GM21528 (cell line): ENCODE measurements around the gene KRT12.
"Not testable (repeated sequence)": the region's sequence is repeated elsewhere in the genome, so short reads cannot be mapped to it uniquely, and the experiment has no call there.

Experiments
- ATAC-seq: cut with Tn5 transposase; IDR thresholded peaks from one replicate; pipeline ENCODE4 v1.9.1; 2021; ENCODE audit warnings: mild to moderate bottlenecking, moderate library complexity; ENCODE audit not compliant: unreplicated experiment, low FRiP score

KRT12 gene

GRCh38 chr17:40884708-40885512, 17.9 kb upstream of the KRT12 start, which contains the start of gene KRT20:
KRT20 (minus strand) TSS chr17:40885242; CDS start chr17:40885185, 57 bp downstream.
- ATAC-seq = no peak

DNA sequence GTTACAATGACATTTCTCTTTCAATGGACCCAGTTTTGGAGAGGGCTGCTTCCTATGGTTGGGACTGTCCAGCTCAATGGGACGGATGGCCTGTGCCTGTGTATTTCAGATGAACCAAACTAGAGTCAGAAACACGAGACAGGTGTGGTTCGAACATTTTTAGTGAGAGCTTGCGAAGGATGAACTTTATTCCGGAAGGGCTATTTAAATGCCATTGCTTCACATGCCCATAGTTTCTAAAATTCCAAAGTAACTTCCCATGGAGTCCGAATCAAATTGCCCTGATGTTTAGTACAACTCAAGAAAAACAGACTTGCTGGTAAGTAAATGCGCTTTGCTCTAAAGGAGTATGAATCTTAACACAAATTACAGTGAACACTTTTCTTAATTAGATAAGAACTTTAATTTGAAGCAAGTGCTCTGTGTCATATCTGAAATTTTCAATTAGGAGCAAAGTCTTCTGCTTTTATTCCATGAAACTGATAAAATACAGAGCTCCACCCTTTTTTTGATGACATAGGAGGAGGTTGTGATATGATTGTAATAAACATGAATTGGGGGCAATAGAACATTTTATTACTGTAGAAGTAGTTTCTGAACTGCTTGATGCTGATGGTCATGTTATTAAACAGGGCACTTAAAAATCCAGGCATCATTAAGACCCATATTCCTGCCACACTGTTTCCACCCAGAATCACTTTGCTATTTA, 16.8 kb upstream of the KRT12 start:
- no peak for ATAC-seq

- ATAC-seq = no peak
Measured at GRCh38 chr17:40883031-40883430, 16.0 kb upstream of the KRT12 start.

GRCh38 chr17:40879026-40879425, 12.0 kb upstream of the KRT12 start:
- ATAC-seq = no peak

DNA sequence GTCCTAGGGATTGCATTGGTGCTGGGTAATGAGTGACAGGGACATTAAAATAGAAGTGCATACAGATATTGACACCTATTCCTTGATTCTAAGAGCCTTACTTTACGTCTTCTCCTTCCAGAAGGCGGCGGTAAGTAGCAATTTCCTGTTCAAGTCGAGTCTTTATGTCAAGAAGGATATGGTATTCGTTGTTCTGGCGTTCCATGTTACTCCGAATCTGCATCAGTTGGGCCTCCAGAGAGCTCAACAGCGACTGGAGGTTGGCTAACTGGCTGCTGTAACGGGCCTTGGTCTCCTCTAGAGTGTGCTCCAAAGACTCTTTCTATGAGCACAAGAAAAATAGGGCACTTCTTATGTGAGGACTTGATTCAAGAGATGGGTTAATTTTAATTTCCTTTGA, 11.0 kb upstream of the KRT12 start:
- no peak for ATAC-seq

DNA sequence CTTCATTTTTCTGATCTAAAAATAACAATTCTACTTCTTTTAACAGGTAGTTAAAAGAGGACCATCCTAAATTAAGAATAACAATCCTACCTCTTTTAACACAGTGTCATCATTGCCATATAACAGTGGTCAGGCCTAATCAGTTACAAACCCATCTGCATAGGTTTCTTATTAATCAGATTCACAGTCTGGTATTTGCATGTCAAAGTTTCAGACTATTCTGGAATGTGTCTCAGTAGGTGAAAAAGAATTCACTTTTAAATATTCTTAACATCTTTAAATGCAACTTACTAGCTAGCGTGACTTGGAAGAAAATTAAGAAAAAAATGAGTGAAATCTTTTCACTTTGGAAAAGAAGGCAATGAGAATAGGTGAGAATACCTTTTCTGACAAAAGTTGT, 6.8 kb upstream of the KRT12 start:
- no peak for ATAC-seq

DNA sequence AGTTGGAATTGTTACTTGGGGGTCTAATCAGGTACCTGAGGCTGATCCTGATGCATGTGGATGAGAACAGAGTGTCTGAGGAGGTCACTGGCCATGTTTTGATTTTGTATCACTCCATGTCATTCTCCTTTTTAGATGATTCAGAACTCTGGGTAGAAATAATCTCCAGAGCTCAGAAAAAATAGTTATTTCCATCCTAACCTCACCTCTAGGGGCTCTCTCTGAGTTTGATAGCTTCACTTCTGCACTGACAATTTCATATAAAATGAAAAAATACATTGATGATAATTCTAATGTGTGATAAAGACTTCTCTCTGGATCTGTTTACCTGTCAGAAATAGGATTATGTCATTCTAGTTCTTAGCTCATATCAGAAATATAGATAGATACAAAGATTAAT, 6.2 kb upstream of the KRT12 start:
- ATAC-seq = no peak

- no peak for ATAC-seq
Measured at GRCh38 chr17:40872416-40872815, 5.4 kb upstream of the KRT12 start.

- no peak for ATAC-seq
Measured at GRCh38 chr17:40871316-40871715, 4.3 kb upstream of the KRT12 start.

DNA sequence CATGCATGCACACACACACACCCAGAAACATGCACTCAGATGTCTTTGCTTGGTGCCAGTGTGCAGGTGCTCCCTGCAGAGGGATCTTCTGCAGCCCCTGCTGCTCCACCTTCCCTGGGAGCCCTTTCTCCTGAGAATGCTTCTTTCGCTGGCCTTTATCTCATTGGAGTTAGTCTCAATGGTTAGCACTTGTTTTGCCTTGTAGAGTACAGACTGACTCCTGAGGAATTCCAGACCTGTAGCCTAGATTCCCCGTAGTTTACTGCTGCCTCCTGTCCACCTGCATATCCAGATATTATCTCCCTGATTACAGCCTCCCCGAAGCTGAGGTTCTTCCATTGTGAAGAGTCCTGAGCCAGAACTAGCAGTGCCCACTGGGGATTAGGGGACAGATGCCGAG, 3.1 kb upstream of the KRT12 start:
- no peak for ATAC-seq

DNA sequence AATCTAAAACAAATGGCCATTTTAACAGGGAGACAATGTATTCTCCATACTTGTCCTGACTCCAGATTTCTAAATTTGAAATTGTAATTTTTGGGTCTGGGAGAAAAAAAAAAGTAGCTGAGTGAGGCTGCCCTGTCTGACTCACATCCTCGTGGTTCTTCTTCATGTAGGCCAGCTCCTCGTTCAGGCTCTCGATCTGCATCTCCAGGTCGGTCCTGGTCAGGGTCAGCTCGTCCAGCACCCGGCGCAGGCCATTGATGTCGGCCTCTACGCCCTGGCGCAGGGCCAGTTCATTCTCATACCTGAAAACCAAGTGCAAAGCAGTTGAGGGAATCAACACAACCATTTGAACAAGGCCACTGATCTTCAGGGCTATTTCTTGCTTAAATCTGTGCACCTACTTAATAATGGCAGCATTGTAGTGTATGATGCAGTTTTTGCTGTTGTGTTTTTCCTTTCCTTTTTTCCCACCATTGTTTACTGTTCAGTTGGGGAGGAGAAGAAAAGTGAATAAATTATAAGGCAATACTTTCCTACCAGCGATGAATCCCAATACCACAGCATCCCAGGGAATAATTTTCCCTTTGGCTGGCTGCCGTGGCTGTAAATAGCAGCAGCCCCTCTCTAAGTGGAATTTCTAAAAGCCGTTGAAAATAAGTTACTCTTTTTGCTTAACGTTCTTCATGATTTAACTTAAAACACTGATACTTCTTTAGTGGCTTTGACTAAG, 2.2 kb downstream of the KRT12 start:
- no peak for ATAC-seq

- ATAC-seq = no peak
Measured at GRCh38 chr17:40862985-40863733, 3.9 kb downstream of the KRT12 start.

GRCh38 chr17:40859536-40859935, 7.5 kb downstream of the KRT12 start:
- ATAC-seq = no peak

DNA sequence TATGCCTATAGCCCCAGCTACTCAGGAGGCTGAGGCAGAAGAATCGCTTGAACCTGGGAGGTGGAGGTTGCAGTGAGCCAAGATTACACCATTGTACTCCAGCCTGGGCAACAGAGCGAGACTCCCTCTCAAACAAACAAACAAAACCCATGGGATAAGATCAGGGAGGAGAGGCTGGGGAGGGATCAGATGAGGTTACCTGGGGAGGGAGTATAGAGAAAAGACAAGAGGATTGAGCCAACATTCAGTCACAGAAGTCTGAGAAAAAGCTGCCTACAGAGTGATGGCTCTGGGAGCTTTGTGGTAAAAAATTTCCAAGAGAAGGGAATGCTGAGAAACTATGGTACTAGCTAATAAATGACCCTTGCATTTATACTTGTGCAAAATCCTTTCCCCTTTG, 8.4 kb downstream of the KRT12 start:
- ATAC-seq = not testable (repeated sequence)

DNA sequence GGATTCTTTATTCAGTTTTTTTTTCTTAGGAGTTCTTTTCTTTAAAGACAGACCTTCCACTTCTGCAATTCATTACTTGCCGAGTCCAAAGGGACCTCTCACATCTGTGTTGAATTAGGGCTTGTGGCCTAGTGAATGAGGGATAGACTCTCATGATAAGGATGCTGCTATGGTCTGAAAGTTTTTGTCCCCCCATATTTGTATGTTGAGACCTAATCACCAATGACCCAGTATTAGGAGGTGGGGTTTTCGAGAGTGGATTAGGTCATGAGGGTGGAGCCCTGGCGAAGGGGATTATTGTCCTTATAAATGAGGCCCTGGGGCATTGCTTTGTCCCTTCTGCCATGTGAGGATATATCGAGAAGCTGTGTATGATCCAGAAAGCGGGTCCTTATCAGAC, 9.5 kb downstream of the KRT12 start:
- no peak for ATAC-seq

DNA sequence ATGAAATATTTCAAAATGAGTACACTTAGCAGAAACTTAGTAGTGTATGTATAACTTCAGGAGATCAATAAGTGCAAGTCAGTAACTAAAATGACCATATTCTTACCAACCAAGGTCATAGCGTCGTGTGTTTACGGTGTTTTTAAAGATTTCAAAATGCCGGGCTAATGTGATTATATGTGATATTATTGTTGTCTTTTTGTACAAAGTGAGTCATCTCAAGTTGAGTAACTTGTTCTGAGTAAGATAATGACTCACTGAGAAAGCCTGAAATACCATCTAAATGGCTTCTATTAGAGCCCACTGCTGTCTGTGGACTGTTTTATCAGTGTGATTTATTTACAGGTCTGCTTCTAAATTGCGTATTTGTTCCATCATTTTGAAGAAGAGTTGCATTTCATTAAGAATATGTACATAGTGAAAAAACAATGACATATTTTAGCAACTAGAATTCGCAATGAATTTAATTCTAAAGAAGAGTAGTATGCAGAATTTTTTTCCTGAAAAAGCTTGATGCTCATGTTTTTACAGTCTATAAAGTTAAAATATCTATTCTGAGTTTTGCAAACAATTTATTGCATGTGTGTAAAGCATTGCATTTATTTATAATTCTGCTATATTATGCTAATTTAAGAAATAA, 12.7 kb downstream of the KRT12 start:
- no peak for ATAC-seq

GRCh38 chr17:40852364-40852763, 14.7 kb downstream of the KRT12 start:
- ATAC-seq = no peak

GRCh38 chr17:40850293-40850972, 16.6 kb downstream of the KRT12 start:
- ATAC-seq = no peak

DNA sequence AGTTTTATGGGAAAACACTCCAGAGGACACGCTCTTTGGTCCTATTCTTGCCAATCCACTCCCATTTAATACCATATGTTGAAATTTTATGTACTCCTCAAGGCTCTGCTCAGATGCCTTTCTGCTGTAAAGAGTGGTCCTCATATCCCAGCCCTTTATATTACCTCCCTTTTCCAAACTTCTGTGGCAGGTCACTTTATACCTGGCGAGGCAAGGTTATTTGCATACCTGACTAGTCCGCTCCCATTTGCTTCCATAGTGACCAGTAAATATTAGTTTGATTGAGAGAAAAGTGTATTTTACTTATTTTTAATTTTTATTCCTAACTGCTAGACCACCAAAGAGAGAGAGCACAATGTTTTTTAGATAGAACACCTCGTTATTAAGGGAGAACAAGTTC, 17.3 kb downstream of the KRT12 start:
- ATAC-seq = no peak
